ENCODE measurements around the gene GPD1. TPM values are rescaled to one million over a fixed set of nuclear protein-coding genes. Genes with fewer than 3 reads are reported as not detected.

Gene GPD1
- total RNA-seq, 1 donor from 2014 or later, result 2.0 TPM

- no peak overlapping the region for H3K4me3 Mint-ChIP-seq (ENCODE audit: low read depth)
Observed at GRCh38 chr12:50119387-50119786, 15.6 kb downstream of the GPD1 start.

GRCh38 chr12:50120521-50120920, 16.7 kb downstream of the GPD1 start:
- Mint-ChIP-seq H3K9me3 (ENCODE audit: low read depth) (no peaks in the 10 kb centered on the region), H3K4me3 (ENCODE audit: low read depth) (no peak overlapping the region), H3K27ac (no peak overlapping the region), H3K27me3 (no peaks in the 10 kb centered on the region), H3K36me3 (ENCODE audit: insufficient read depth) (peaks cover 10% of the 10 kb centered on the region), H3K4me1 (ENCODE audit: low read depth) (peaks cover 5% of the 10 kb centered on the region)
- no peak for TF ChIP-seq CTCF (IDR thresholded peaks at IDR 0.05; ENCODE audit: unreplicated experiment)
- DNase-seq (ENCODE audit: low spot score, unreplicated experiment), result no peak

More at GRCh38 chr12:50119387-50119786, 15.6 kb downstream of the GPD1 start:
- no peak for TF ChIP-seq CTCF (IDR thresholded peaks at IDR 0.05; ENCODE audit: unreplicated experiment)
- no peak overlapping the region for H3K27ac Mint-ChIP-seq
- no peaks in the 10 kb centered on the region for H3K9me3 Mint-ChIP-seq (ENCODE audit: low read depth)
- H3K4me1 Mint-ChIP-seq (ENCODE audit: low read depth), result peaks cover 3% of the 10 kb centered on the region
- H3K36me3 Mint-ChIP-seq (ENCODE audit: insufficient read depth), result peaks cover 10% of the 10 kb centered on the region
- H3K27me3 Mint-ChIP-seq, result no peaks in the 10 kb centered on the region
- DNase-seq (ENCODE audit: low spot score, unreplicated experiment), result no peak

GRCh38 chr12:50120953-50121352, 17.1 kb downstream of the GPD1 start:
- DNase-seq (ENCODE audit: low spot score, unreplicated experiment), result no peak
- Mint-ChIP-seq H3K27ac (no peak overlapping the region), H3K4me1 (ENCODE audit: low read depth) (peaks cover 5% of the 10 kb centered on the region), H3K4me3 (ENCODE audit: low read depth) (no peak overlapping the region), H3K27me3 (no peaks in the 10 kb centered on the region), H3K36me3 (ENCODE audit: insufficient read depth) (peaks cover 8% of the 10 kb centered on the region), H3K9me3 (ENCODE audit: low read depth) (no peaks in the 10 kb centered on the region)
- no peak for TF ChIP-seq CTCF (IDR thresholded peaks at IDR 0.05; ENCODE audit: unreplicated experiment)

GRCh38 chr12:50121641-50122040, 17.8 kb downstream of the GPD1 start:
- Mint-ChIP-seq H3K4me3 (ENCODE audit: low read depth) (no peak overlapping the region), H3K27ac (no peak overlapping the region), H3K36me3 (ENCODE audit: insufficient read depth) (peaks cover 8% of the 10 kb centered on the region), H3K27me3 (no peaks in the 10 kb centered on the region), H3K9me3 (ENCODE audit: low read depth) (no peaks in the 10 kb centered on the region), H3K4me1 (ENCODE audit: low read depth) (peaks cover 5% of the 10 kb centered on the region)
- no peak for DNase-seq (ENCODE audit: low spot score, unreplicated experiment)
- TF ChIP-seq CTCF (IDR thresholded peaks at IDR 0.05; ENCODE audit: unreplicated experiment), result no peak

GRCh38 chr12:50123203-50123602, 19.4 kb downstream of the GPD1 start:
- no peak for DNase-seq (ENCODE audit: low spot score, unreplicated experiment)
- Mint-ChIP-seq H3K9me3 (ENCODE audit: low read depth) (no peaks in the 10 kb centered on the region), H3K27ac (no peak overlapping the region), H3K36me3 (ENCODE audit: insufficient read depth) (peaks cover 13% of the 10 kb centered on the region), H3K27me3 (no peaks in the 10 kb centered on the region), H3K4me1 (ENCODE audit: low read depth) (peaks cover 5% of the 10 kb centered on the region), H3K4me3 (ENCODE audit: low read depth) (no peak overlapping the region)
- no peak for TF ChIP-seq CTCF (IDR thresholded peaks at IDR 0.05; ENCODE audit: unreplicated experiment)
